ENCODE data around the gene PARD3. TPM values are rescaled to one million over a fixed set of nuclear protein-coding genes. Genes with fewer than 3 reads are reported as not detected.

Gene PARD3
- total RNA-seq, 1 experiment from 2014 or later: 51.8 TPM

- Mint-ChIP-seq H3K9me3 (no peaks in the 10 kb centered on the region), H3K27ac (no peak overlapping the region), H3K27me3 (ENCODE audit: low read depth) (no peaks in the 10 kb centered on the region), H3K4me3 (no peak overlapping the region), H3K36me3 (no peaks in the 10 kb centered on the region), H3K4me1 (peaks cover 63% of the 10 kb centered on the region)
- POLR2A ChIA-PET: no interaction called here
- DNase-seq (ENCODE audit: low spot score) (peak; percentile 86), ATAC-seq (peak; percentile 35; the same call in 1 of the 2 replicates)
- CTCF ChIA-PET: interaction anchor here (0.6 to 3.6 kb wide), 33 partner anchors 8 to 1472 kb away, joined by 3 to 22 read pairs (median 4); no protein-coding TSS in a partner anchor
- TF ChIP-seq SOX15 (CRISPR knock-in tag; IDR thresholded peaks at IDR 0.05): no peak
- TF ChIP-seq TCF7 (CRISPR knock-in tag; IDR thresholded peaks at IDR 0.05; ENCODE audit: low read depth): no peak
- no peak for TF ChIP-seq AFF4 (CRISPR knock-in tag; IDR thresholded peaks at IDR 0.05; ENCODE audit: borderline replicate concordance)
- TF ChIP-seq CREM (CRISPR knock-in tag; IDR thresholded peaks at IDR 0.05): no peak
- TF ChIP-seq EMX1 (CRISPR knock-in tag; IDR thresholded peaks at IDR 0.05): no peak
- TF ChIP-seq, protein P1, sequence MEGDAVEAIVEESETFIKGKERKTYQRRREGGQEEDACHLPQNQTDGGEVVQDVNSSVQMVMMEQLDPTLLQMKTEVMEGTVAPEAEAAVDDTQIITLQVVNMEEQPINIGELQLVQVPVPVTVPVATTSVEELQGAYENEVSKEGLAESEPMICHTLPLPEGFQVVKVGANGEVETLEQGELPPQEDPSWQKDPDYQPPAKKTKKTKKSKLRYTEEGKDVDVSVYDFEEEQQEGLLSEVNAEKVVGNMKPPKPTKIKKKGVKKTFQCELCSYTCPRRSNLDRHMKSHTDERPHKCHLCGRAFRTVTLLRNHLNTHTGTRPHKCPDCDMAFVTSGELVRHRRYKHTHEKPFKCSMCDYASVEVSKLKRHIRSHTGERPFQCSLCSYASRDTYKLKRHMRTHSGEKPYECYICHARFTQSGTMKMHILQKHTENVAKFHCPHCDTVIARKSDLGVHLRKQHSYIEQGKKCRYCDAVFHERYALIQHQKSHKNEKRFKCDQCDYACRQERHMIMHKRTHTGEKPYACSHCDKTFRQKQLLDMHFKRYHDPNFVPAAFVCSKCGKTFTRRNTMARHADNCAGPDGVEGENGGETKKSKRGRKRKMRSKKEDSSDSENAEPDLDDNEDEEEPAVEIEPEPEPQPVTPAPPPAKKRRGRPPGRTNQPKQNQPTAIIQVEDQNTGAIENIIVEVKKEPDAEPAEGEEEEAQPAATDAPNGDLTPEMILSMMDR (IDR thresholded peaks at IDR 0.05): peak; percentile 94
- no peak for TF ChIP-seq ATF2 (CRISPR knock-in tag; IDR thresholded peaks at IDR 0.05; ENCODE audit: borderline replicate concordance, low read depth)
- no peak for TF ChIP-seq MYBL2 (CRISPR knock-in tag; IDR thresholded peaks at IDR 0.05)
These were observed 176.6 kb downstream of the PARD3 start for GRCh38 chr10:34638406-34639054.

- Mint-ChIP-seq H3K4me1 (peaks cover 60% of the 10 kb centered on the region), H3K9me3 (no peaks in the 10 kb centered on the region), H3K4me3 (no peak overlapping the region; the same call in 1 of the 2 replicates), H3K36me3 (no peaks in the 10 kb centered on the region), H3K27ac (peak overlapping the region; percentile 41), H3K27me3 (ENCODE audit: low read depth) (no peaks in the 10 kb centered on the region)
- TF ChIP-seq, protein P2, sequence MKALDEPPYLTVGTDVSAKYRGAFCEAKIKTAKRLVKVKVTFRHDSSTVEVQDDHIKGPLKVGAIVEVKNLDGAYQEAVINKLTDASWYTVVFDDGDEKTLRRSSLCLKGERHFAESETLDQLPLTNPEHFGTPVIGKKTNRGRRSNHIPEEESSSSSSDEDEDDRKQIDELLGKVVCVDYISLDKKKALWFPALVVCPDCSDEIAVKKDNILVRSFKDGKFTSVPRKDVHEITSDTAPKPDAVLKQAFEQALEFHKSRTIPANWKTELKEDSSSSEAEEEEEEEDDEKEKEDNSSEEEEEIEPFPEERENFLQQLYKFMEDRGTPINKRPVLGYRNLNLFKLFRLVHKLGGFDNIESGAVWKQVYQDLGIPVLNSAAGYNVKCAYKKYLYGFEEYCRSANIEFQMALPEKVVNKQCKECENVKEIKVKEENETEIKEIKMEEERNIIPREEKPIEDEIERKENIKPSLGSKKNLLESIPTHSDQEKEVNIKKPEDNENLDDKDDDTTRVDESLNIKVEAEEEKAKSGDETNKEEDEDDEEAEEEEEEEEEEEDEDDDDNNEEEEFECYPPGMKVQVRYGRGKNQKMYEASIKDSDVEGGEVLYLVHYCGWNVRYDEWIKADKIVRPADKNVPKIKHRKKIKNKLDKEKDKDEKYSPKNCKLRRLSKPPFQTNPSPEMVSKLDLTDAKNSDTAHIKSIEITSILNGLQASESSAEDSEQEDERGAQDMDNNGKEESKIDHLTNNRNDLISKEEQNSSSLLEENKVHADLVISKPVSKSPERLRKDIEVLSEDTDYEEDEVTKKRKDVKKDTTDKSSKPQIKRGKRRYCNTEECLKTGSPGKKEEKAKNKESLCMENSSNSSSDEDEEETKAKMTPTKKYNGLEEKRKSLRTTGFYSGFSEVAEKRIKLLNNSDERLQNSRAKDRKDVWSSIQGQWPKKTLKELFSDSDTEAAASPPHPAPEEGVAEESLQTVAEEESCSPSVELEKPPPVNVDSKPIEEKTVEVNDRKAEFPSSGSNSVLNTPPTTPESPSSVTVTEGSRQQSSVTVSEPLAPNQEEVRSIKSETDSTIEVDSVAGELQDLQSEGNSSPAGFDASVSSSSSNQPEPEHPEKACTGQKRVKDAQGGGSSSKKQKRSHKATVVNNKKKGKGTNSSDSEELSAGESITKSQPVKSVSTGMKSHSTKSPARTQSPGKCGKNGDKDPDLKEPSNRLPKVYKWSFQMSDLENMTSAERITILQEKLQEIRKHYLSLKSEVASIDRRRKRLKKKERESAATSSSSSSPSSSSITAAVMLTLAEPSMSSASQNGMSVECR (CRISPR knock-in tag; IDR thresholded peaks at IDR 0.05; ENCODE audit: borderline replicate concordance): no peak
- TF ChIP-seq, protein P1 (IDR thresholded peaks at IDR 0.05): peak; percentile 97
- DNase-seq (ENCODE audit: low spot score) (peak; percentile 89), ATAC-seq (peak; percentile 65)
- POLR2A ChIA-PET: interaction anchor here (0.6 kb wide), 1 partner anchor 129 kb away, joined by 4 read pairs; no protein-coding TSS in a partner anchor
- CTCF ChIA-PET: interaction anchor here (0.6 to 3.6 kb wide), 18 partner anchors 9 to 556 kb away, joined by 3 to 22 read pairs (median 4); no protein-coding TSS in a partner anchor
These were observed 177.6 kb downstream of the PARD3 start for GRCh38 chr10:34637418-34637911.
